Mesenchymal stem cell (in vitro differentiated cells and primary cell): ENCODE results near the gene FAM72B.
A peak's percentile ranks its signal among the peaks of the same experiment; 100 is the strongest.
"Not testable (repeated sequence)": the region's sequence is repeated elsewhere in the genome, so short reads cannot be mapped to it uniquely, and the experiment has no call there.

ENCODE experiments used
- DNase-seq: peaks from one replicate; pipeline ENCODE4 v3.0.0-alpha.2; 2013
- H2AFZ ChIP-seq: one replicate; pipeline ENCODE4 v1.6.1; 2013; ENCODE audit warnings: low read depth, mild to moderate bottlenecking, control low read depth, inconsistent platforms, low read length, moderate library complexity
- H2AK5ac ChIP-seq: 2 replicates; pipeline ENCODE4 v1.6.1; 2013; ENCODE audit warnings: low read length, moderate library complexity, mild to moderate bottlenecking, inconsistent platforms; ENCODE audit not compliant: severe bottlenecking
- H2BK120ac ChIP-seq: one replicate; pipeline ENCODE4 v1.6.1; 2013; ENCODE audit warnings: low read depth, mild to moderate bottlenecking, inconsistent platforms, low read length, moderate library complexity
- H2BK12ac ChIP-seq, 2 experiments: one replicate each; pipeline ENCODE4 v1.6.1; 2013; ENCODE audit warnings: inconsistent platforms in 2 of 2, low read length in 2 of 2, mild to moderate bottlenecking in 2 of 2, moderate library complexity in 2 of 2, control low read depth in 1 of 2
- H2BK15ac ChIP-seq: one replicate; pipeline ENCODE4 v1.6.1; 2013; ENCODE audit warnings: mild to moderate bottlenecking, low read depth, inconsistent platforms; ENCODE audit not compliant: poor library complexity, severe bottlenecking
- H2BK5ac ChIP-seq: 2 replicates; pipeline ENCODE4 v1.6.1; 2013; ENCODE audit warnings: low read depth, mild to moderate bottlenecking, low read length, control low read depth, inconsistent platforms; ENCODE audit not compliant: poor library complexity, severe bottlenecking
- H3K14ac ChIP-seq, 2 experiments: one replicate each; pipeline ENCODE4 v1.6.1; 2013; ENCODE audit warnings: inconsistent platforms in 2 of 2, low read length in 2 of 2, control low read depth in 1 of 2, mild to moderate bottlenecking in 1 of 2, moderate library complexity in 1 of 2
- H3K18ac ChIP-seq, 2 experiments: one replicate each; pipeline ENCODE4 v1.6.1; 2013; ENCODE audit warnings: inconsistent platforms in 2 of 2, low read length in 2 of 2, control low read depth in 1 of 2, low read depth in 1 of 2, mild to moderate bottlenecking in 1 of 2
- H3K23ac ChIP-seq, 2 experiments: one replicate each; pipeline ENCODE4 v1.6.1; 2013; ENCODE audit warnings: inconsistent platforms in 2 of 2, low read length in 2 of 2, mild to moderate bottlenecking in 2 of 2, moderate library complexity in 2 of 2, control low read depth in 1 of 2
- H3K27ac ChIP-seq: 2 replicates; pipeline ENCODE4 v1.5.1; 2013; ENCODE audit warnings: mild to moderate bottlenecking, moderate library complexity, low read length, control low read depth, inconsistent platforms; ENCODE audit not compliant: poor library complexity, severe bottlenecking
- H3K27me3 ChIP-seq, 2 experiments: 2 replicates each; pipeline versions ENCODE4 v1.6.1 to v1.7.0; 2013; ENCODE audit warnings: low read length in 2 of 2, mild to moderate bottlenecking in 2 of 2, moderate library complexity in 2 of 2, control low read depth in 1 of 2, inconsistent platforms in 1 of 2; ENCODE audit not compliant: control insufficient read depth in 1 of 2, insufficient read depth in 1 of 2
- H3K36me3 ChIP-seq, 2 experiments: 2 replicates each; pipeline versions ENCODE4 v1.6.1 to v1.7.0; 2013; ENCODE audit warnings: low read length in 2 of 2, control low read depth in 1 of 2, inconsistent platforms in 1 of 2, low read depth in 1 of 2, mild to moderate bottlenecking in 1 of 2; ENCODE audit not compliant: insufficient read depth in 2 of 2, control insufficient read depth in 1 of 2
- H3K4ac ChIP-seq, 2 experiments: one replicate each; pipeline ENCODE4 v1.6.1; 2013; ENCODE audit warnings: inconsistent platforms in 2 of 2, low read length in 2 of 2, mild to moderate bottlenecking in 2 of 2, moderate library complexity in 2 of 2, control low read depth in 1 of 2, low read depth in 1 of 2
- H3K4me1 ChIP-seq: 2 replicates; pipeline ENCODE4 v1.6.1; 2013; ENCODE audit warnings: low read depth, low read length, control low read depth; ENCODE audit not compliant: control insufficient read depth, insufficient read depth
- H3K4me2 ChIP-seq: 2 replicates; pipeline ENCODE4 v1.6.1; 2013; ENCODE audit warnings: low read length, mild to moderate bottlenecking, inconsistent platforms; ENCODE audit not compliant: poor library complexity, severe bottlenecking
- H3K4me3 ChIP-seq, 2 experiments: 2 replicates each; pipeline versions ENCODE4 v1.5.1 to v1.7.0; 2013; ENCODE audit warnings: low read length in 2 of 2, mild to moderate bottlenecking in 2 of 2, control low read depth in 1 of 2, low read depth in 1 of 2; ENCODE audit not compliant: insufficient read depth in 1 of 2
- H3K79me1 ChIP-seq: replicated peaks from 2 replicates; pipeline ENCODE4 v1.6.1; 2013; ENCODE audit warnings: mild to moderate bottlenecking, control low read depth, low read length, inconsistent platforms; ENCODE audit not compliant: poor library complexity, severe bottlenecking
- H3K9ac ChIP-seq: 2 replicates; pipeline ENCODE4 v1.7.0; 2013; ENCODE audit warnings: mild to moderate bottlenecking, low read length, moderate library complexity
- H3K9me3 ChIP-seq: 2 replicates; pipeline ENCODE4 v1.7.0; 2013; ENCODE audit warnings: mild to moderate bottlenecking, low read length; ENCODE audit not compliant: control insufficient read depth
- H4K8ac ChIP-seq: one replicate; pipeline ENCODE4 v1.6.1; 2013; ENCODE audit warnings: inconsistent platforms, mild to moderate bottlenecking, low read length, moderate library complexity
- H4K91ac ChIP-seq: one replicate; pipeline ENCODE4 v1.6.1; 2013; ENCODE audit warnings: mild to moderate bottlenecking, low read length, inconsistent platforms
- WGBS: methylation state at CpG from one replicate; pipeline ENCODE4 v1.1.7; 2013; ENCODE audit warnings: mixed read lengths; 5-methylcytosine and 5-hydroxymethylcytosine counted together

FAM72B gene

GRCh38 chr1:121213491-121213890, 29.4 kb upstream of the FAM72B start:
- H2AFZ ChIP-seq, H3K14ac ChIP-seq, H3K4me2 ChIP-seq, H2AK5ac ChIP-seq, H3K9ac ChIP-seq, H3K4me1 ChIP-seq, H2BK120ac ChIP-seq, H3K23ac ChIP-seq, H3K79me1 ChIP-seq, H2BK5ac ChIP-seq, DNase-seq, H3K18ac ChIP-seq, H3K27me3 ChIP-seq, H3K36me3 ChIP-seq, H3K4me3 ChIP-seq, H3K27ac ChIP-seq, H2BK15ac ChIP-seq, H4K91ac ChIP-seq, H4K8ac ChIP-seq, H3K4ac ChIP-seq, H3K9me3 ChIP-seq, H2BK12ac ChIP-seq: not testable (repeated sequence)
- WGBS: no CpG with 5 or more reads among the region's 9 CpGs

DNA sequence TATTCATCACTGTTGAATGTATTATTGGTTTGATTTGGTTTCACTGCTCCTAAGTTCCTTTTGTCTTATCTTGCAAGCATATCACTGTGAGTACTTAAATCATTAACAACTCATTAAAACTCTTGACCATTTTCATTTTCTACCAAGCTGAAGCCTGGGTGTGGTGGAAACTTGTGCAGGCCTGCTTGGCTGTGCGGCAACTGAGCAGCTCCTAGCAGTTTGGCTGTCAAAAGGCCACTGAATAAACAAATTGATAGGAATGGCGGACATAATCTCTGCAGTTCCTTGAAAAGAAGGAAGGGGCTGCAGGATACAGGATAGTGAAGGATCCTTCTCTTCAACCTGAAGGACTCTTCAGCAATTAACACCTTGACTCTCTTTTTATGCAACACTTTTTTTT, 26.6 kb upstream of the FAM72B start:
- not testable (repeated sequence) for H3K27ac ChIP-seq, H3K14ac ChIP-seq, H2BK15ac ChIP-seq, H3K4me3 ChIP-seq, H3K9me3 ChIP-seq, H2BK12ac ChIP-seq, H3K79me1 ChIP-seq, DNase-seq, H3K4ac ChIP-seq, H3K4me1 ChIP-seq, H4K91ac ChIP-seq, H3K23ac ChIP-seq, H2BK120ac ChIP-seq, H2AK5ac ChIP-seq, H3K36me3 ChIP-seq, H3K4me2 ChIP-seq, H2AFZ ChIP-seq, H3K27me3 ChIP-seq, H4K8ac ChIP-seq, H3K18ac ChIP-seq, H2BK5ac ChIP-seq, H3K9ac ChIP-seq
- no CpG with 5 or more reads among the region's 2 CpGs for WGBS

DNA sequence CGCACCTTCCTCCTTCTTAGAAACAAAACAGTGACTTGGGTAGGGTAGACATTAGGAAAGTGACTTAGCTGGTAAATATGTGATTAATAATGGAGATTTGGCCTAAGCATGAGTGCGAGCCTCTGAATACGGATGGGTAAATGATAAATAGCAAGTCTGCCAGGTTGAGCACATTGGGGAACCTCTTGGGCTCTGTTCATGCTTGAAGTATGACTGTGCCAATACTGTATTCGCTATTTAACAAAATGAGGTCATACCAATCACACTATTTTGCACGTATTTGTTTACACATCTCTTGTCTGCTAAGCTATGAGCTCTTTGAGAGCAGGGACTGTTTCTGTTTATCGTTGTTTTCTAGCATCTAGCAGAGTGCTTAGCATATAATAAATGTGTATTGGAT, 24.2 kb upstream of the FAM72B start:
- H3K27me3 ChIP-seq, H2AK5ac ChIP-seq, H3K4me2 ChIP-seq: not testable (repeated sequence)

DNA sequence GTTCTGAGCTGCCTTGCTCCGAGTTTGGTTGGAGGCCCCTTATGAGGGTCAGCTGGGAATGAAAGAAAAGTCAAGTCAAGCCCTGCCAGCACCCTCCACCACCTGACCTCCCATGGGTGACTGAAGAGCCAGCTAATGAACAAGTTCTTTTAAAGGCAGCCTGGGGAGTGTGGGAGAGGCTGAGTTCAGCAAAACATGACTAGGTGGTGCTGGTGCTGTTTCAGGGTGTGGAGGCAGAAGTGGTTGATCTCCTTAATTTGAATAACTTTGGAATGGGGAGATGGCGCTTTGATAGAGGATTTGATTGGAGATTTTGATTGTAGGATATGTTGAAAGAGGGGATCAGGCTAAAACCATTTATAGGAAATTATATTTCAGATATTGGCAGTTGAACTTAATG, 23.2 kb upstream of the FAM72B start:
- H3K14ac ChIP-seq, H2BK5ac ChIP-seq, H2BK120ac ChIP-seq, H3K9me3 ChIP-seq, DNase-seq, H3K4ac ChIP-seq, H3K18ac ChIP-seq, H3K27me3 ChIP-seq, H4K8ac ChIP-seq, H2BK15ac ChIP-seq, H2AFZ ChIP-seq, H3K4me2 ChIP-seq, H3K9ac ChIP-seq, H3K36me3 ChIP-seq, H3K4me1 ChIP-seq, H2AK5ac ChIP-seq, H3K79me1 ChIP-seq, H3K27ac ChIP-seq, H3K4me3 ChIP-seq, H3K23ac ChIP-seq, H4K91ac ChIP-seq, H2BK12ac ChIP-seq: not testable (repeated sequence)
- WGBS: no CpG with 5 or more reads among the region's 2 CpGs

More for the DNA sequence above, 24.2 kb upstream of the FAM72B start:
- not testable (repeated sequence) for H4K91ac ChIP-seq, H3K18ac ChIP-seq, H3K9me3 ChIP-seq, H4K8ac ChIP-seq, H3K4ac ChIP-seq, H3K79me1 ChIP-seq, H3K4me1 ChIP-seq, H3K36me3 ChIP-seq, H2BK120ac ChIP-seq, H3K9ac ChIP-seq, H3K23ac ChIP-seq, H2BK15ac ChIP-seq, H3K14ac ChIP-seq, H2BK5ac ChIP-seq, H2AFZ ChIP-seq, H3K4me3 ChIP-seq, H2BK12ac ChIP-seq, H3K27ac ChIP-seq
- WGBS: no CpG with 5 or more reads among the region's 6 CpGs
- peak; percentile 13 for DNase-seq
